ENCODE data around the gene LEMD2.

DNA sequence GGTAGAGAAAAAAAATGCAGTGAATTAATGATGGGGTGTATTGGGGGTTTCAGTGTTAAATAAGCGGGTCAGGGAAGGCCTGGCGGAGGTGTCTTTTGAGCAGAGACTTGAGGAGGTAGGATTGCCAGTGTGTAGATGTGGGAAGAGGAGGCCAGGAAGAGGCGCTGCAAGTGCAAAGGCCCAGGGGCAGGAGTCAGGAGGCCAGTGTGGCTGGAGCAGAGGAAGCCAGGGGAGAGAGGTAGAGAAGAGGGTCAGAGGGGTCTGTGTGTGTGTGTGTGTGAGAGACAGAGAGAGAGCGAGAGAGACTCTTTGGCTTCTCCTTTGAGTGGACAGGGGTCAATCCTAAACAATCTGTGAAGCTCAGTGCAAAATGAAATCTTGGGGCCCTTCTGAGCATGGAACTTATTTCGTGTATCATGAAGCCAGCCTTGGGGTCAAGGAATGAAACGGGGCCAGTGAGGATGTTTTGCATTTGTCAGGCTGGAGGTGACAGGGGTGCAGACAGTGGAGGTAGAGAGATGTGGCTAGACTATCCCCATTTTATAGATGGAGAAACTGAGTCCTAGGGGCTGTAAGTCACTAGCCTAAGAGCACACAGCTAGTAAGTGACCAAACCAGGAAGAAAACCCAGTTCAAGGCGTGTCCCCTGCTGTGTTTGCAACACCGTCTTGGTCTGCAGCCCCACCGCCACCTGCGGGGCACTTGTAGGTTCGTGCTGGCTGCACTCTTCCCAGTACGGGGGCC is 32.5 kb downstream of the LEMD2 start:
- TF ChIP-seq OVOL2 (CRISPR knock-in tag; IDR thresholded peaks at IDR 0.05; ENCODE audit: borderline replicate concordance), result no peak
- TF ChIP-seq, protein P1, sequence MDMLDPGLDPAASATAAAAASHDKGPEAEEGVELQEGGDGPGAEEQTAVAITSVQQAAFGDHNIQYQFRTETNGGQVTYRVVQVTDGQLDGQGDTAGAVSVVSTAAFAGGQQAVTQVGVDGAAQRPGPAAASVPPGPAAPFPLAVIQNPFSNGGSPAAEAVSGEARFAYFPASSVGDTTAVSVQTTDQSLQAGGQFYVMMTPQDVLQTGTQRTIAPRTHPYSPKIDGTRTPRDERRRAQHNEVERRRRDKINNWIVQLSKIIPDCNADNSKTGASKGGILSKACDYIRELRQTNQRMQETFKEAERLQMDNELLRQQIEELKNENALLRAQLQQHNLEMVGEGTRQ (CRISPR knock-in tag; IDR thresholded peaks at IDR 0.05), result no peak
- TF ChIP-seq, protein P2, sequence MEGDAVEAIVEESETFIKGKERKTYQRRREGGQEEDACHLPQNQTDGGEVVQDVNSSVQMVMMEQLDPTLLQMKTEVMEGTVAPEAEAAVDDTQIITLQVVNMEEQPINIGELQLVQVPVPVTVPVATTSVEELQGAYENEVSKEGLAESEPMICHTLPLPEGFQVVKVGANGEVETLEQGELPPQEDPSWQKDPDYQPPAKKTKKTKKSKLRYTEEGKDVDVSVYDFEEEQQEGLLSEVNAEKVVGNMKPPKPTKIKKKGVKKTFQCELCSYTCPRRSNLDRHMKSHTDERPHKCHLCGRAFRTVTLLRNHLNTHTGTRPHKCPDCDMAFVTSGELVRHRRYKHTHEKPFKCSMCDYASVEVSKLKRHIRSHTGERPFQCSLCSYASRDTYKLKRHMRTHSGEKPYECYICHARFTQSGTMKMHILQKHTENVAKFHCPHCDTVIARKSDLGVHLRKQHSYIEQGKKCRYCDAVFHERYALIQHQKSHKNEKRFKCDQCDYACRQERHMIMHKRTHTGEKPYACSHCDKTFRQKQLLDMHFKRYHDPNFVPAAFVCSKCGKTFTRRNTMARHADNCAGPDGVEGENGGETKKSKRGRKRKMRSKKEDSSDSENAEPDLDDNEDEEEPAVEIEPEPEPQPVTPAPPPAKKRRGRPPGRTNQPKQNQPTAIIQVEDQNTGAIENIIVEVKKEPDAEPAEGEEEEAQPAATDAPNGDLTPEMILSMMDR (IDR thresholded peaks at IDR 0.05), result no peak
- TF ChIP-seq, protein P3, sequence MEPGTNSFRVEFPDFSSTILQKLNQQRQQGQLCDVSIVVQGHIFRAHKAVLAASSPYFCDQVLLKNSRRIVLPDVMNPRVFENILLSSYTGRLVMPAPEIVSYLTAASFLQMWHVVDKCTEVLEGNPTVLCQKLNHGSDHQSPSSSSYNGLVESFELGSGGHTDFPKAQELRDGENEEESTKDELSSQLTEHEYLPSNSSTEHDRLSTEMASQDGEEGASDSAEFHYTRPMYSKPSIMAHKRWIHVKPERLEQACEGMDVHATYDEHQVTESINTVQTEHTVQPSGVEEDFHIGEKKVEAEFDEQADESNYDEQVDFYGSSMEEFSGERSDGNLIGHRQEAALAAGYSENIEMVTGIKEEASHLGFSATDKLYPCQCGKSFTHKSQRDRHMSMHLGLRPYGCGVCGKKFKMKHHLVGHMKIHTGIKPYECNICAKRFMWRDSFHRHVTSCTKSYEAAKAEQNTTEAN (CRISPR knock-in tag; IDR thresholded peaks at IDR 0.05), result no peak

Data from WTC11 (cell line).